ENCODE results near the gene CELF6. TPM values are rescaled to one million over a fixed set of nuclear protein-coding genes. Genes with fewer than 3 reads are reported as not detected.

The CELF6 gene
- total RNA-seq, 2 experiments from 2014 or later: 2.4 TPM

DNA sequence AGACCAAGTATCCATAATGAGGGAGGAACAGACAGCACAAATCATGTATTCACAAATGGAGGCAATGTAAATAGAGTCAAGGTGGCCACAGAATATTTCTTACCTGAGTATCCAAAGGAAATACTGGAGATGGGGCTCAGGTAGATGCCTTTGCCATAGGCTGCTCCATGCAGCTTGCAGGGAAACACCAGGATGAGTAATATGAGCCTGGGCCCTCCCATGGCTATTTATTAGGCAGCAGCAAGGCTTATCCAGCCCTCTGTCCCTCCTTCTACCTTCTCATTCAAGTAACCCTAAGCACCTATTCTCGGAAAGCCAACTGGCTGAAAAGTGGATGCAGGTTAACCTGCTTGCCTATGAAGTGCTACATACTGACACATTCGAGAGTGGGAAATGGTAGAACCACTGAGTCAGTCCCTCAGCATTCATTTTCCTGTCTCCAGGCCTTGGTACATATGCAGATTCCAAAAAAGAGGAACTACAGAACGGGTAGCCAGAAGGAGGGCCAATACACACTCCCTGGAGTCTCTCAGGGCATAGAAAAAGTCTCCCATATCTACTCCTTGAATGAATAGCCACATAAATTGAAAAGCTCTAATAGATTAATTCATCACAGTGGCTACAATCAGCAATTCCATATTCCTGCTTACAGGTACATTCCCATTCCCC is 70.7 kb downstream of the CELF6 start:
- POLR2A ChIA-PET: no interaction called here
- H3K36me3 ChIP-seq (ENCODE audit: insufficient read depth, low read length): peaks cover 62% of the 10 kb centered on the region
- no peak overlapping the region for H3K4me3 ChIP-seq (ENCODE audit: low read length)
- peaks cover 82% of the 10 kb centered on the region for H3K36me3 Mint-ChIP-seq (ENCODE audit: low read depth)
- H3K4me3 Mint-ChIP-seq: no peak overlapping the region
- H3K27me3 Mint-ChIP-seq: no peaks in the 10 kb centered on the region
- H3K9me3 Mint-ChIP-seq: no peaks in the 10 kb centered on the region
- intact Hi-C loops (cut with DNase I, micrococcal nuclease): no loop called here
- TF ChIP-seq, protein P1, sequence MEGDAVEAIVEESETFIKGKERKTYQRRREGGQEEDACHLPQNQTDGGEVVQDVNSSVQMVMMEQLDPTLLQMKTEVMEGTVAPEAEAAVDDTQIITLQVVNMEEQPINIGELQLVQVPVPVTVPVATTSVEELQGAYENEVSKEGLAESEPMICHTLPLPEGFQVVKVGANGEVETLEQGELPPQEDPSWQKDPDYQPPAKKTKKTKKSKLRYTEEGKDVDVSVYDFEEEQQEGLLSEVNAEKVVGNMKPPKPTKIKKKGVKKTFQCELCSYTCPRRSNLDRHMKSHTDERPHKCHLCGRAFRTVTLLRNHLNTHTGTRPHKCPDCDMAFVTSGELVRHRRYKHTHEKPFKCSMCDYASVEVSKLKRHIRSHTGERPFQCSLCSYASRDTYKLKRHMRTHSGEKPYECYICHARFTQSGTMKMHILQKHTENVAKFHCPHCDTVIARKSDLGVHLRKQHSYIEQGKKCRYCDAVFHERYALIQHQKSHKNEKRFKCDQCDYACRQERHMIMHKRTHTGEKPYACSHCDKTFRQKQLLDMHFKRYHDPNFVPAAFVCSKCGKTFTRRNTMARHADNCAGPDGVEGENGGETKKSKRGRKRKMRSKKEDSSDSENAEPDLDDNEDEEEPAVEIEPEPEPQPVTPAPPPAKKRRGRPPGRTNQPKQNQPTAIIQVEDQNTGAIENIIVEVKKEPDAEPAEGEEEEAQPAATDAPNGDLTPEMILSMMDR (IDR thresholded peaks at IDR 0.05): no peak
- H3K9me3 ChIP-seq (ENCODE audit: control insufficient read depth in 1 of 2, insufficient read depth in 1 of 2, low read length in 2 of 2): no peaks in the 10 kb centered on the region
- no peaks in the 10 kb centered on the region for H3K4me1 ChIP-seq (ENCODE audit: insufficient read depth, low read length)
- H3K27ac ChIP-seq (ENCODE audit: low read depth in 1 of 2, low read length in 2 of 2): no peak overlapping the region
- CTCF ChIA-PET: no interaction called here
- H3K27me3 ChIP-seq (ENCODE audit: control insufficient read depth in 1 of 2, insufficient read depth in 2 of 2, low read length in 2 of 2): no peaks in the 10 kb centered on the region
- no peaks in the 10 kb centered on the region for H3K4me1 Mint-ChIP-seq (ENCODE audit: low read depth)
- ATAC-seq (ENCODE audit: poor library complexity) (no peak), DNase-seq (no peak)
- peak overlapping the region; percentile 15 for H3K27ac Mint-ChIP-seq

DNA sequence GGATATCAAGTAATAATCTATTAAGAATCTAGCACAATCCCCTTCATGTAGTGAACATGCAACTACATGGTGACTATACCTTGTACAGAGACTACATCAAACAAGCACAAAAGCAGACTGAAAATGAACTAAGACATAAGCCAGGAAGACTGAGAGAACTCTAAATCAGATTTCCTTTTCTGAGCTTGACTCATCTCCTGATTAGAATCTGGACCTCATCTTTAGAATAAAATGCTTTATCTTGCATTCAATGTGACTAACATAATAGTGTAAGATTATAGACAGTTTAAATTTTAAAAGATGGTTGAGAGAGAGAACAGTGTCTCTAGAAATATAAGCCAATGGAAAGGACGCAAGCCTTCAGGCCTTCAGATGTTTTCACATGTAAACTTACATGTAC is 71.4 kb downstream of the CELF6 start:
- peaks cover 82% of the 10 kb centered on the region for H3K36me3 Mint-ChIP-seq (ENCODE audit: low read depth)
- ATAC-seq (ENCODE audit: poor library complexity): no peak
- no peaks in the 10 kb centered on the region for H3K27me3 Mint-ChIP-seq
- H3K9me3 Mint-ChIP-seq: no peaks in the 10 kb centered on the region
- Histone ChIP-seq H3K36me3 (ENCODE audit: insufficient read depth, low read length) (peaks cover 62% of the 10 kb centered on the region), H3K27me3 (ENCODE audit: control insufficient read depth in 1 of 2, insufficient read depth in 2 of 2, low read length in 2 of 2) (no peaks in the 10 kb centered on the region), H3K4me3 (ENCODE audit: low read length) (no peak overlapping the region), H3K27ac (ENCODE audit: low read depth in 1 of 2, low read length in 2 of 2) (no peak overlapping the region), H3K4me1 (ENCODE audit: insufficient read depth, low read length) (no peaks in the 10 kb centered on the region), H3K9me3 (ENCODE audit: control insufficient read depth in 1 of 2, insufficient read depth in 1 of 2, low read length in 2 of 2) (no peaks in the 10 kb centered on the region)
- TF ChIP-seq, protein P1 (IDR thresholded peaks at IDR 0.05): no peak
- intact Hi-C loops (cut with DNase I, micrococcal nuclease): no loop called here
- ChIA-PET CTCF (no interaction called here), POLR2A (no interaction called here)
- no peak for DNase-seq
- H3K27ac Mint-ChIP-seq: peak overlapping the region; percentile 15
- H3K4me1 Mint-ChIP-seq (ENCODE audit: low read depth): no peaks in the 10 kb centered on the region
- H3K4me3 Mint-ChIP-seq: no peak overlapping the region

DNA sequence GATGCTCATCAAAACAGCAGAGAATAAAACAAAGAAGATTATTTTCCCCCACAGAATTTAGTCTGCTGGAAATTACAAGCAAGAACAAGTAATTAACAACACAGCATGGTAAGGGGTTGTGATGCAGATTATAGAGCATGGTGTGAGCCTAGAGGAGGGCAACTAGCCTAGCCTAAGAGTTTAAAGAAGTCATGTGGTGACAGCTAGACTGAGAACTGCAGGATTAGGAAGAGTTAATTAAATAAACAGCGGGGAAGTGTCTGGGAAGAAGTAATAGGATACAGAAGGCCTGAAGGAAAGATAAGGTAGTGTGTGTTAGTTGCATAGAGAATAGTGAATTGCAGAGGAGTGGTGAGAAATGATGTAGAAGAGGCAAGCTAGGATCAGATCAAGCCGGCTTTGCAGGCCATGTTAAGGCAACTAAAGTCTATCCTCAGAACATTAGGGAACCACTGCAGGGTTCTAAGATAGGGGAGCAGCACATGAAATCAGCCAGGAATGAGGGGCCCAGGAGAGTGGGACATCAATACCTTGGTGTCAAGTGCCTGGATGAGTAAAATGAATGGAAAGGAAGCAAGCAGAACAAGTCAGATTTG is 77.1 kb downstream of the CELF6 start:
- Histone ChIP-seq H3K27me3 (ENCODE audit: control insufficient read depth in 1 of 2, insufficient read depth in 2 of 2, low read length in 2 of 2) (no peaks in the 10 kb centered on the region), H3K9me3 (ENCODE audit: control insufficient read depth in 1 of 2, insufficient read depth in 1 of 2, low read length in 2 of 2) (no peaks in the 10 kb centered on the region), H3K27ac (ENCODE audit: low read depth in 1 of 2, low read length in 2 of 2) (no peak overlapping the region), H3K4me1 (ENCODE audit: insufficient read depth, low read length) (no peaks in the 10 kb centered on the region), H3K4me3 (ENCODE audit: low read length) (no peak overlapping the region), H3K36me3 (ENCODE audit: insufficient read depth, low read length) (peaks cover 47% of the 10 kb centered on the region)
- DNase-seq (no peak), ATAC-seq (ENCODE audit: poor library complexity) (no peak)
- intact Hi-C loops (cut with DNase I, micrococcal nuclease): loop anchor here in 1 of 2 experiments (2.0 kb wide), 1 partner anchor 22 kb away; no protein-coding TSS in a partner anchor
- TF ChIP-seq, protein P1 (IDR thresholded peaks at IDR 0.05): no peak
- no peak overlapping the region for H3K4me3 Mint-ChIP-seq
- peaks cover 65% of the 10 kb centered on the region for H3K36me3 Mint-ChIP-seq (ENCODE audit: low read depth)
- ChIA-PET CTCF (no interaction called here), POLR2A (interaction anchor here (1.6 kb wide), 1 partner anchor 16 kb away, joined by 5 read pairs; no protein-coding TSS in a partner anchor)
- H3K27ac Mint-ChIP-seq: peak overlapping the region; percentile 14
- no peaks in the 10 kb centered on the region for H3K4me1 Mint-ChIP-seq (ENCODE audit: low read depth)
- H3K9me3 Mint-ChIP-seq: no peaks in the 10 kb centered on the region
- no peaks in the 10 kb centered on the region for H3K27me3 Mint-ChIP-seq

All from CD4-positive, alpha-beta T cell (primary cell).